Neural progenitor cell (in vitro differentiated cells): Measurements from ENCODE around the gene PRDM4.

Source experiments
- EZH2phosphoT487 ChIP-seq: fragments of 200-600 bp; sonication (generic); IDR thresholded peaks from 2 replicates; pipeline ENCODE4 v1.6.1; 2017; ENCODE audit warnings: antibody characterized with exemption
- TF ChIP-seq, protein P1 (sequence below): fragments of 200-600 bp; sonication (generic); IDR thresholded peaks from 2 replicates; pipeline ENCODE4 v1.5.1; 2017; ENCODE audit warnings: antibody characterized with exemption, mild to moderate bottlenecking

- TF ChIP-seq, protein P1, sequence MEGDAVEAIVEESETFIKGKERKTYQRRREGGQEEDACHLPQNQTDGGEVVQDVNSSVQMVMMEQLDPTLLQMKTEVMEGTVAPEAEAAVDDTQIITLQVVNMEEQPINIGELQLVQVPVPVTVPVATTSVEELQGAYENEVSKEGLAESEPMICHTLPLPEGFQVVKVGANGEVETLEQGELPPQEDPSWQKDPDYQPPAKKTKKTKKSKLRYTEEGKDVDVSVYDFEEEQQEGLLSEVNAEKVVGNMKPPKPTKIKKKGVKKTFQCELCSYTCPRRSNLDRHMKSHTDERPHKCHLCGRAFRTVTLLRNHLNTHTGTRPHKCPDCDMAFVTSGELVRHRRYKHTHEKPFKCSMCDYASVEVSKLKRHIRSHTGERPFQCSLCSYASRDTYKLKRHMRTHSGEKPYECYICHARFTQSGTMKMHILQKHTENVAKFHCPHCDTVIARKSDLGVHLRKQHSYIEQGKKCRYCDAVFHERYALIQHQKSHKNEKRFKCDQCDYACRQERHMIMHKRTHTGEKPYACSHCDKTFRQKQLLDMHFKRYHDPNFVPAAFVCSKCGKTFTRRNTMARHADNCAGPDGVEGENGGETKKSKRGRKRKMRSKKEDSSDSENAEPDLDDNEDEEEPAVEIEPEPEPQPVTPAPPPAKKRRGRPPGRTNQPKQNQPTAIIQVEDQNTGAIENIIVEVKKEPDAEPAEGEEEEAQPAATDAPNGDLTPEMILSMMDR, result no peak
- no peak for TF ChIP-seq EZH2phosphoT487
Measured at GRCh38 chr12:107718606-107719005, 42.3 kb downstream of the PRDM4 start.
